IPS DF 4.7 (cell line): ENCODE data around the gene CCDC92.
"Not testable (repeated sequence)": the region's sequence is repeated elsewhere in the genome, so short reads cannot be mapped to it uniquely, and the experiment has no call there.

ENCODE experiments used
- DNase-seq: peaks from one replicate; pipeline ENCODE4 v3.0.0-alpha.2; 2013; ENCODE audit warnings: low spot score; ENCODE audit errors: extremely low read depth

The CCDC92 gene

GRCh38 chr12:123911672-123912409 is 60.8 kb downstream of the CCDC92 start:
- not testable (repeated sequence) for DNase-seq

- no peak for DNase-seq
These were observed 61.9 kb downstream of the CCDC92 start for GRCh38 chr12:123910761-123911193.

- DNase-seq = no peak
These were observed 62.6 kb downstream of the CCDC92 start for GRCh38 chr12:123910057-123910456.

- no peak for DNase-seq
These were observed 63.5 kb downstream of the CCDC92 start for GRCh38 chr12:123908884-123909725.

- DNase-seq = no peak
These were observed 64.7 kb downstream of the CCDC92 start for GRCh38 chr12:123907726-123908476.

- DNase-seq = no peak
These were observed 65.8 kb downstream of the CCDC92 start for GRCh38 chr12:123906711-123907420.

- DNase-seq = no peak
These were observed 67.2 kb downstream of the CCDC92 start for GRCh38 chr12:123905319-123905925.

- DNase-seq = no peak
These were observed 69.1 kb downstream of the CCDC92 start for GRCh38 chr12:123903301-123904065.

- DNase-seq = no peak
These were observed 69.8 kb downstream of the CCDC92 start for GRCh38 chr12:123902821-123903220.

- DNase-seq = peak; percentile 41
These were observed 71.7 kb downstream of the CCDC92 start for GRCh38 chr12:123900871-123901376.

GRCh38 chr12:123899368-123899767 is 73.3 kb downstream of the CCDC92 start:
- no peak for DNase-seq

- no peak for DNase-seq
These were observed 74.0 kb downstream of the CCDC92 start for GRCh38 chr12:123898673-123899072.

- DNase-seq = no peak
These were observed 75.4 kb downstream of the CCDC92 start for GRCh38 chr12:123897221-123897620.

GRCh38 chr12:123896767-123897166 is 75.9 kb downstream of the CCDC92 start:
- no peak for DNase-seq

- DNase-seq = no peak
These were observed 77.2 kb downstream of the CCDC92 start for GRCh38 chr12:123895451-123895850.

- DNase-seq = no peak
These were observed 77.7 kb downstream of the CCDC92 start for GRCh38 chr12:123894823-123895345.

- no peak for DNase-seq
These were observed 79.4 kb downstream of the CCDC92 start for GRCh38 chr12:123893276-123893675.

- no peak for DNase-seq
These were observed 79.8 kb downstream of the CCDC92 start for GRCh38 chr12:123892853-123893252.

GRCh38 chr12:123892180-123892559 is 80.5 kb downstream of the CCDC92 start:
- no peak for DNase-seq
